A673 (cell line): ENCODE data around the gene C1orf198. TPM values are rescaled to one million over a fixed set of nuclear protein-coding genes. Genes with fewer than 3 reads are reported as not detected.

Source experiments
- BruUV-seq: library from RNA; stranded (reverse); fragments of 400-500 nt; replicated peaks from 2 replicates; lab custom pipeline; 2021; lab: Mats Ljungman, UMichigan
- CTCF ChIA-PET: fragments of 300-600 bp; sonication (Branson Sonifier 250); formaldehyde crosslinking; loops from one replicate; lab custom pipeline; 2022; ENCODE audit warnings: antibody characterized with exemption; lab: Charles Lee
- POLR2A ChIA-PET: fragments of 300-600 bp; sonication (Branson Sonifier 250); formaldehyde crosslinking; loops from one replicate; lab custom pipeline; 2022; ENCODE audit warnings: antibody characterized with exemption; ENCODE audit not compliant: low non-redundant PET; lab: Charles Lee
- DNase-seq: peaks from one replicate; pipeline ENCODE4 v3.0.0-alpha.2; 2015; ENCODE audit warnings: low spot score
- H3K27ac ChIP-seq: fragments of 200-600 bp; sonication (generic); 2 replicates; pipeline ENCODE4 v1.5.1; 2016; ENCODE audit warnings: mixed run types, low read depth, mild to moderate bottlenecking, mixed read lengths, antibody characterized with exemption, low read length; ENCODE audit not compliant: poor library complexity, severe bottlenecking
- H3K27me3 ChIP-seq: fragments of 200-600 bp; sonication (generic); replicated peaks from 2 replicates; pipeline ENCODE4 v1.6.1; 2017; ENCODE audit warnings: mixed run types, low read depth, mild to moderate bottlenecking, mixed read lengths, antibody characterized with exemption, low read length; ENCODE audit not compliant: insufficient read depth, poor library complexity
- H3K36me3 ChIP-seq: fragments of 200-600 bp; sonication (generic); 2 replicates; pipeline ENCODE4 v1.6.1; 2016; ENCODE audit warnings: mixed run types, mild to moderate bottlenecking, mixed read lengths, antibody characterized with exemption, low read length; ENCODE audit not compliant: insufficient read depth, poor library complexity, severe bottlenecking
- H3K4me1 ChIP-seq: fragments of 200-600 bp; sonication (generic); 2 replicates; pipeline ENCODE4 v1.6.1; 2017; ENCODE audit warnings: mixed run types, mild to moderate bottlenecking, mixed read lengths, antibody characterized with exemption, low read length; ENCODE audit not compliant: insufficient read depth, poor library complexity, severe bottlenecking
- H3K4me3 ChIP-seq: fragments of 200-600 bp; sonication (generic); 2 replicates; pipeline ENCODE4 v1.5.1; 2016; ENCODE audit warnings: low read depth, mixed run types, mild to moderate bottlenecking, mixed read lengths, low read length; ENCODE audit not compliant: poor library complexity, severe bottlenecking
- H3K9me3 ChIP-seq: fragments of 200-600 bp; sonication (generic); 2 replicates; pipeline ENCODE4 v1.6.1; 2016; ENCODE audit warnings: mixed run types, low read depth, mild to moderate bottlenecking, mixed read lengths, antibody characterized with exemption, low read length; ENCODE audit not compliant: poor library complexity, severe bottlenecking
- CTCF ChIP-seq: fragments of 300-800, 200-600 bp; sonication (generic); conservative IDR thresholded peaks from 2 replicates; pipeline ENCODE4 v1.5.1; 2017; ENCODE audit warnings: low read depth, mild to moderate bottlenecking, antibody characterized with exemption, low read length, moderate library complexity, mixed read lengths
- EZH2 ChIP-seq: fragments of 200-600 bp; sonication (generic); IDR thresholded peaks from 2 replicates; pipeline ENCODE4 v1.6.1; 2017; ENCODE audit warnings: borderline replicate concordance, low read depth, mild to moderate bottlenecking, mixed read lengths, antibody characterized with exemption, low read length; ENCODE audit not compliant: poor library complexity, severe bottlenecking
- intact Hi-C: fragments of 100-400 bp; cut with micrococcal nuclease; formaldehyde crosslinking; loops from one replicate; pipeline ENCODE4 v1.10.0; 2022; ENCODE audit not compliant: unreplicated experiment
- total RNA-seq: library from RNA; stranded (reverse); gene quantifications from 2 replicates; pipeline ENCODE4 v1.2.3, GENCODE V29; 2021

The C1orf198 gene
- total RNA-seq, 1 experiment from 2014 or later = 42.4 TPM

- Histone ChIP-seq H3K36me3 (no peaks in the 10 kb centered on the region), H3K27ac (peak overlapping the region; percentile 82), H3K4me3 (peak overlapping the region; percentile 81), H3K27me3 (no peaks in the 10 kb centered on the region), H3K4me1 (peaks cover 33% of the 10 kb centered on the region), H3K9me3 (no peaks in the 10 kb centered on the region)
- ChIA-PET POLR2A (no interaction called here), CTCF (no interaction called here)
- DNase-seq = no peak
- TF ChIP-seq EZH2 (no peak), CTCF (no peak)
- TSS peak; percentile 71 for BruUV-seq
- intact Hi-C loops = no loop called here
Measured at GRCh38 chr1:230867101-230867902, 1.0 kb downstream of the C1orf198 start.

DNA sequence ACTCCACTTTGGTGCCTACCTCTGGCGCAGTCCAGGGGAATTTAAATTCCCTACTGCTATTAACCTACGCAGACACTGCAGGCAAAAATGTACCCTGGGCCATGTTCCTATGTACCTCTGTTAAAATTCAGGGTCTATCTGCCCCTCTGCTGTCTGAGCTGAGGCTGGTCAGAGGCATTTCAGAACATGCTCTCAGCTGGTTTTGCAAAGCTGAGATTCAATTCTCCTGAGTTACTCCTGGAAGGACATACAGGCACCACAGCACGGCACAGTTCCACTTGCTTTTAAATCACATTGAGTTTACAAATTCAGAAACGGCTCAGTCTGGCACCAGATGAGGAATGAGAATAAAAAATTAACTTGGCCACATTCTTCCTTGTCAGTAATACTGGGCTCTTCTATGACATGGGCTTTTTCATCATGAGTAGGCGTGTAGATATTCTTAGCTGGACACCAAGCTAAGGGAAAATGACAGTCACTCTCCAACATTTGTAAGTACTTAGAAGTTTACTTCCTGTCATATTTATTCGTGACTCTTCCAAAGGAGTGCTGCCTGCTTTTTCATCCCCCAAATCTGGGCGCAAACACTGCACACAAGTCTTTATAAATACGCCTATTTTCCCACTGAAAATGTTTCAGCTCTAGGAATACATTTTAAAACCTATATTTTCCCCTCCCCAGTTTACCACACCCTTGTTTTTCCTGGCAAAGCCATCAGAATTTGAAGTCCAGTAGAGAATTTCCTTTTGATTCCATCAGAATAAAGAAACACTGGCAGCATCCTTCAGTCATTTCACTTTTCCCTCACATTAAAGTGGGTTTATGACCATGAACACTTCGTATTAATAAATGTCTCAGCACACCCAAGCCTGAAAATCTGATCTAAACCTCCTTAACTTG lies 1.9 kb downstream of the C1orf198 start:
- no peaks in the 10 kb centered on the region for H3K27me3 ChIP-seq
- DNase-seq = no peak
- no peaks in the 10 kb centered on the region for H3K9me3 ChIP-seq
- TF ChIP-seq EZH2 = no peak
- H3K4me3 ChIP-seq = peak overlapping the region; percentile 81
- intact Hi-C loops = no loop called here
- CTCF ChIA-PET = no interaction called here
- no TSS peak for BruUV-seq
- peaks cover 33% of the 10 kb centered on the region for H3K4me1 ChIP-seq
- no peak overlapping the region for H3K27ac ChIP-seq
- POLR2A ChIA-PET = no interaction called here
- no peaks in the 10 kb centered on the region for H3K36me3 ChIP-seq

GRCh38 chr1:230865062-230865817 lies 3.1 kb downstream of the C1orf198 start:
- DNase-seq = no peak
- H3K36me3 ChIP-seq = no peaks in the 10 kb centered on the region
- intact Hi-C loops = no loop called here
- TF ChIP-seq CTCF = no peak
- POLR2A ChIA-PET = no interaction called here
- peaks cover 33% of the 10 kb centered on the region for H3K4me1 ChIP-seq
- CTCF ChIA-PET = no interaction called here
- BruUV-seq = no TSS peak
- no peaks in the 10 kb centered on the region for H3K9me3 ChIP-seq
- no peak overlapping the region for H3K4me3 ChIP-seq
- H3K27me3 ChIP-seq = no peaks in the 10 kb centered on the region
- H3K27ac ChIP-seq = no peak overlapping the region
